SKM-1 treated with dmso at 0.1 percent for 144 hours (cell line): ENCODE measurements around the gene CENPU.

Source experiments
- DNase-seq: peaks from one replicate; lab custom pipeline; 2025; ENCODE audit not compliant: unreplicated experiment; lab: John Stamatoyannopoulos, UW

The CENPU gene

DNA sequence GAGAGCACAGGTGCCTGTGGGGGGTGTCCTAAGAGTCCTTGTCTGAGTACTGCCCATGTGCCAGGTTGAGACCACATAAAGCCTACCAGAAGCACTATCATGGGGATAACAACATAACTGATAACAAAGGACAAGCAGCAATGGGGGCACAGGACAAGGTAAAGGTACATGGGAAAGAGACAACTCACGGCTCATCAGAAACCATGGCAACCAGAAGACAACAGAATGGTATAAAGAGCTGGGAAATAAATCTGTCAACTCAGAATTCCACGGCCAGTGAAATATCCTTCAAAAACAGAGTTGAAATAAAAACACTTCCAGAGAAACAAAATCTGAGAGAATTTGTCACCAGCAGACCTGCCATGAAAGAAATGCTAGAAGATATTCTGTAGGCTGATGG is 20.0 kb downstream of the CENPU start:
- no peak for DNase-seq

DNA sequence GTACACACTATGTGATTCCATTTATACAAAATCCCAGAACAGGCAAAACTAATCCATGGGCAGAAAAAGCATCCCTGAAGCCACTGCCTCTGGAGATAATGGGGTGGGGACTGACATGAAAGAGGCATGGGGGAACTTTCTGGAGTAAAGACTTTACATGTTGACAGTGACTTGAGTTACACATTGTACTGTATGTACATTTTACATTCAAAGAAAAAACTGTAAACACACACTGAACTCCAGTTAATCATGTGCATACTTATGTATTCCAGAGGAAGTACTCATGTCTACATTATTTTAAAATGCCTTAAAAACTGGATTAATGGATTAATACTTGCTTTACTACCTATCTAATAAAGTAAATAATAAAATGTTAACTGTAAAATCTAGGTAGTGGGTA is 21.6 kb downstream of the CENPU start:
- DNase-seq, result no peak

- no peak for DNase-seq
These were observed 27.4 kb downstream of the CENPU start for GRCh38 chr4:184706453-184706852.

- DNase-seq, result no peak
These were observed 28.2 kb downstream of the CENPU start for GRCh38 chr4:184705692-184706091.

DNA sequence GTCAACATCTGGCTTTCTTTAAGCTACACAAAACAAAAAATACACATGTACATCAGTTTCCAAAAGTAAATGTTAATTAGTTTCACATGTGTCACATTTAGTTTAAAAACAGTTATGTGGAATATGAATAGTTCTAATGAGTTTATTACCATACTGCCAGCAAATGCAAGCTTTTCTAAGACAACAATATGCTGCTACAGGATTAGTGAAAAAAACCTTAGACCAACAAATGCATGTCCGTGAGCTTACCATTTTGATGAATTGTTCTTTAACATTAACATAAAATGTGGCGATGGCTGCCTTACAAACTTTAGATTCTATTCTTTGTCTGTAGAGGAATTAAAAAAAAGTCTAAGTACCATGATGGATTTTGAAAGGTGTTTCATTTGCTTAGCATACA is 31.8 kb downstream of the CENPU start:
- DNase-seq, result no peak

DNA sequence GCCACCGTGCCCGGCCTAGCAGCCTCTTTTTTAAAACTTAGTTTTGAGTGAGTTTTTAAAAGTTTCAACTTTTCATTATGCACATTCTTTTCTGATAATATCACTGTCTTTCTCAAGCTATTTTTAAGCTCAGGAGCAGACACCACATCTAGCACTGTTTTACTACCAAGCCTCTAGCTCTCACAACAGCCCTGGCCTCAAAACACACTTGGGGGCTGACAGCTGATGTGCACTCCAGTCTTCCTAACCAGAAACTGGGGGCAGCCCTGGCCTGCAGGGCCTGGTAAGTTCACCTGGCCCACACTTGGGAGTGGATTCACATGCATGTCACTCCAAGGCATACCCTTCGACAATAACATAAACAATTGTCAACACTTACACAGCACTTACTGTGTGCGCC is 34.0 kb downstream of the CENPU start:
- no peak for DNase-seq

DNA sequence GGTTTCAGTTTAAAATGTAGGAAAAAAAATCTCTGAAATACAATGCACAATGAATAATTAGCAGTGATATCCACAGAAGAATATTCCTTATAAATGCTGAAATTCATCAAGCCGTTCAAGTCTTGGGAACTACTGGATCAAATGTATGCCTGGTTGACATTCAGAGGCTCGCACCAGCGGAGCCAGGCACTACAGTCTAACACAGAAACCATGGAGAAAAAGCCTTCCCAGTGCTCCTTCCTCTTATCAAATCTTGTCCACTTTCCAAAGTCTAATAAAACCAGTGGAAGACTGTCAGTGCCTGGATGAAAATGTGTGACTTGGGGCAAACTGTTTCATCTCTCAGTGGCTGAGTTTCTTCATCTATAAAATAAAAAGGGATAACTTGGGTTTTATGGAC is 35.9 kb downstream of the CENPU start:
- no peak for DNase-seq

DNA sequence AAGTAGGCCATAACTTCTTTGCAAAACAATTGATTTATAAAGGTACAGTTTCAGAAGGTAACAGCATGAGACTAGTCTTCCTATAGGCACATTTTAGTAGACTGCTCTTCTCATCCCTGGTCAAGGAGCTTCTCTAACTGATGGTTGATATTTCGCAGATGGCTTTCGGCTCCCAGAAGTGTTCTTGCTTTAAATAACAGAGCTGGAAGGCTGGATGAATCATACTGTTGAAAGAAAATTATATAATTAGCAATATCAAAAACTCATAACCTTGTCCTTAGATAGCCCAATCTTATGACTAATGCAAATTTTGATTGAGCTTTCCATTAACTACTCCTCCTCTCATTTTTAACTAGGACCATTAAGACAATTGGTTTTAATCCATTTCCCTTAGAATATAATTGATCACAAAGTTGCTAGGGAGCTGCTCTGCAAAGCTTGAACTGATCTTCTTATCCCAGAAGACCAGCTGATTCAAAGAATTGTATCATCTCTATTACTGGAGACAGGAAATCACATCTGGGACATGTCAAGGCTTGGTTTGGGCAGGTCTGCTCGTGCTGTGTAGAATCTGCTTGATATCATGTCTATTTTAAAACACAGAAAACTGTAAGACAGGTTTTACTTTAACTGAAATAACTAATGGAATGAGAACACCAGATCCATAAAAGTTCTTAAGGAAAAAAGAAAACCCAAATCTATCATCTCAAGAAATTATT is 38.6 kb downstream of the CENPU start:
- DNase-seq, result no peak

- no peak for DNase-seq
These were observed 39.4 kb downstream of the CENPU start for GRCh38 chr4:184694412-184694956.

- DNase-seq, result no peak
These were observed 40.8 kb downstream of the CENPU start for GRCh38 chr4:184693056-184693455.

DNA sequence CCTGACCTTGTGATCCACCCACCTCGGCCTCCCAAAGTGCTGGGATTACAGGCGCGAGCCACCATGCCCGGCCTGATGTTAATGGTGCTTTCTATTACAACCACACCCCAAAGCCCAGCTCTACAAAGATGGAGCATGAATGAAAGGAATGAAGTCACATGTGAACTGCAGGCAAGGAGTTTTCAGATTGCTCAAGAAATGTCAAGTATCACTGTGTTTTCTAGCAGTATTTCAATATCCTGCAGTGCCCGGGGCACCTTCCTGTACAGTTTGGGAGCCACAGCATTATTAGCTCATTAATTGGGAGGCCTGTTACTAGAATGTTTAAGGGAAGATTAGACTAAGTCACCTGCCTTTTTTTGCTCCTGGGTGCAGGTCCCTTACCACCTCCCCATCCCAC is 44.2 kb downstream of the CENPU start:
- no peak for DNase-seq

DNA sequence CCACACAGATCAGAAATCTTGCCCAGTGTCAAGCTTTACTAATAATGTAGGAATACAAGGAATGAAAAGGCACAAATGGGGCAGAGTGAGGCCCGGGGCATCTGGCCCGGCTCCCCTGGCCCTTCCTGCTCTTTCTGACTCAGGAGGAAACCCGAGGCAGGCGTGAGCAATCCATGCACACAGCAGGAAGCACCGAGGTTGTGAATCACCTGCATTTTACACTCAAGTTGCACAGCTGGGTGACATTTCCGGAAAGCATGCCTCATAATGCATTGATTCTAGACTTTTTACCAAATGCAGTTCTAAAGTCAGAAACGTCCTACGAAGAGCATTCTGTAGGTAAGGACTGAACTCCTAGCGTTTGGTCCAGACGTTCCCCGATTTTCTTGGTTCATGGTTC is 45.4 kb downstream of the CENPU start:
- DNase-seq, result no peak

GRCh38 chr4:184688005-184688404 is 45.9 kb downstream of the CENPU start:
- no peak for DNase-seq

- DNase-seq, result peak; percentile 79
These were observed 49.3 kb downstream of the CENPU start for GRCh38 chr4:184684491-184685189.

DNA sequence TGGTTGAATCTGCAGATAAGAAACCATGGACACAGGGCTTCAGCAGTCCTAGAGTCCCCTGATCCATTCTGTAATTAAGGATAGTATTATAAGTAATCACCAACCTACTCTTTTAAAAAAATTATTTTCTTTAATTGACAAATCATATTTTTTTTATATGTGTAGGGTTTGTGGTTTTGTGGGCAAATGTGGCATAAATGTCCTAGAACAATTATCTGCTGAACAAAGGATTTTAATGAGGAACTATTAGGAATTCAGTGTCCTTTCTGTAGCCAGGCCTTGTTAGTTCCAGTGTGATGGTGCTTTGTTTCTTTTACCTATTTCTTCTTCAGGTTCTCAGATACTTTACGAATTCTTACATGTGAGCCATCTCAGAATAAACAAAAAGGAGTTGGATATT is 52.0 kb downstream of the CENPU start:
- DNase-seq, result no peak

- DNase-seq, result no peak
These were observed 53.2 kb downstream of the CENPU start for GRCh38 chr4:184680698-184681097.

DNA sequence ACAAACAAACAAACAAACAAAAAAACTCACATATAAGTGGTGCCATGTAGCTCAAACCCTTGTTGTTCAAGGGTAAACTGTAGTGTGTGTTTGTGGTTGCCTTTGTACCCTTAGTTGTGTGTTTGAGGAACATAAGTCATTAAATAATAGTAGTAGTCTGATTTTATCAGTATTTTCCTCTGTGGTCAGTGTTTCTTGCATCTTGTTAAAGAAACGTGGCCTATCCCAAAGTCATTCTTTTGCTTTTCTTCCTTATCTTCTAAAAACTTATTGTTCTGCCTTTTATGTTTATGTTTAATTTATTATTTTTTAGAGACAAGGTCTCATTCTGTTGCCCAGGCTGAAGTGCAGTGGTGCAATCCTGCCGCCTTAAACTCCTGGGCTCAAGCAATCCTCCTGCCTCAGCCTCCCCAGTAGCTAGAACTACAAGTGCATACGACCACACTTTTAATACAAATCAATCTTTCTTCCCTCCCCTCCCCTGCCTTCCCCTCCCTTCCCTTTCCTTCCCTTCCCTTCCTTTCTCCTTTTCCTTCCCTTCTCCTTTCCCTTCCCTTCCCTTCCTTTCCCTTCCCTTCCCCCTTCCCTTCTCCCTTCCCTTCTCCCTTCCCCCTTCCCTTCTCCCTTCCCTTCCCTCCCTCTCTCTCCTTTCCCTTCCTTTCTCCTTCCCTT is 57.9 kb downstream of the CENPU start:
- DNase-seq, result no peak

DNA sequence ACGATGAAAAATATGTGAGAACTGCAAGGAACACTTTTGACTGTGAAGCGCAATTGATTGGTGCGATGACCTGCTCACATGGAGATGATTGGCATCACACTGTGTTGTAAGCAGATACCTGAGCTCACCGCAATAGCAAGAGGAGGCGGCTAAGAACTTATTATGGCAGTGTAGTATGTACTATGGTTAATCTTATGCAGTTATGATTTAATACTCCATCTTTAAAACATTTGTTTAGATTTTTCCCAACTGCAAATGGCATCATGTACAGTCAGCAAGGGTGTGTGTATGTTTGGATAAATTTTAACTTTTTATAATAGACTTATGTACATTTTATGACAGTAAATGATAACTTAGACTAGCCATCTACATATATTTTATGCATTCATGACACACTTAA is 58.9 kb downstream of the CENPU start:
- DNase-seq, result no peak

DNA sequence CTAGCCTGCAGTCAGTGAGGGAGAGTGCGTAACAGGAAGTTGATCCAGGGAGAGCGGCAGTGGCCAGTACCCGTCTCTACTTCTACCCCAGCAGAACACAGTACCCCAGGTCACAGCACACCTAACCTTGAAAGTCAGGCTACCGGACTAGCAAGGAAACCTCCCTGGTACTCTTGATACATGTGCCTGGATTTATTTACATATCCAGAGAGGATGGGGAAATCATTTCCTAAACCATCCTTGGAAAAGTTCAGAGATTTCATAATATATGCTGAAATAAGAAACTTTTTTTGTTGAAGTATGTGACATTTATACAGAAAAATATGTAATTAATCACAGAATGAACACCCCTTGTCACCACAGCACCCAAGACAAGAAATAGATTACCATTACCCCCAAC is 59.9 kb downstream of the CENPU start:
- DNase-seq, result no peak

- no peak for DNase-seq
These were observed 61.2 kb downstream of the CENPU start for GRCh38 chr4:184672741-184673140.

DNA sequence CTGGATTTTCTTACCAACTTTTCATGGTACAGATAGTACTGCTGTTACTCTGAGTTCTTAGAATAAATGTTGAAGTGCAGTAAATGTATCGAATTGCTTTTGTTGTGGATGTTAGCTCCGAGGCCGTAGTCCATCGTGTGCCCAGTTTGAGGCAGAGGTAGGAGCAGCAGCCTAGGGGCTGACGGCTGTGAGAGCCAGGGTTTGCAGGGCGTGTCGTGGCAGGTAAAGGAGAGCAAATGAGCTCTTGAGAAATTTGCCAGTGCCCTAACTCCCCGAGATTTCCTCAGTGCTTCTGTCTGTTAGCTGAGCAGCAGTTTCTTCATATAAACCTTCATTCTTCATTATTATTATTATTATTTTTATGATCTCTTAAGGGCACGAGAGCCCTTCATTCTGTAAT is 62.8 kb downstream of the CENPU start:
- no peak for DNase-seq

DNA sequence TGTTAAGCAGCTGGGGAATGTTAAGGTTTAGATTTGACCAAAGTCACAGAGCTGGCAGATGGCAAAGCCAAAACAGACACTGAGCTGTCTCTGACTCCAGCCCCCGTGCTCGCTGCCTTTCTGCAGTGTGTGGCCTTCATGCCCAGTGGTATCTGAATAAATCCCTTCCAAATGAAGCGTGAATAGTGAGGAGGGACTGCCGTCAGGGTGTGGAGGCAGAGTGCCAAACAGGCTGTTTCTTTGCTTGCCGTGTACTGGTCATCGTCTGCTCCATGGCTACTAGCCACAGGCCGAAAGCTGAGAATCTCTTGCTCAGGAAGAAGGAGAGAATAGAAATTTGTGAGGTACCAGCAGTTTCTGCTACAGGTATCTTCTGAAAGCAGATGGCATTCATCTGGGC is 64.6 kb downstream of the CENPU start:
- DNase-seq, result no peak
